Liver (tissue), 3 donors: ENCODE measurements around the gene NFIL3.

Source experiments
- ATF3 ChIP-seq: IDR thresholded peaks from 2 replicates; pipeline ENCODE4 v1.6.1; 2016; ENCODE audit warnings: antibody characterized with exemption
- CTCF ChIP-seq: fragments of 150-350 bp; IDR thresholded peaks from 2 replicates; pipeline ENCODE4 v1.5.1; 2017; ENCODE audit warnings: improper control_type of control experiment, low read depth, low read length; ENCODE audit not compliant: missing input control
- GABPA ChIP-seq, 2 donors: IDR thresholded peaks in 1 of 2; conservative IDR thresholded peaks in 1 of 2; 2 replicates each; pipeline ENCODE4 v1.6.1; 2016; ENCODE audit warnings: antibody characterized with exemption in 2 of 2, mild to moderate bottlenecking in 1 of 2, moderate library complexity in 1 of 2
- HNF4A ChIP-seq, 2 donors: conservative IDR thresholded peaks; 2 replicates each; pipeline ENCODE4 v1.6.1; 2016; ENCODE audit warnings: antibody characterized with exemption in 2 of 2, mild to moderate bottlenecking in 2 of 2
- HNF4G ChIP-seq: IDR thresholded peaks from 2 replicates; pipeline ENCODE4 v1.6.1; 2016; ENCODE audit warnings: antibody characterized with exemption
- JUND ChIP-seq, 2 donors: IDR thresholded peaks; 2 replicates each; pipeline ENCODE4 v1.6.1; 2016; ENCODE audit warnings: antibody characterized with exemption in 2 of 2
- MAX ChIP-seq: IDR thresholded peaks from 2 replicates; pipeline ENCODE4 v1.6.1; 2016; ENCODE audit warnings: antibody characterized with exemption
- RAD21 ChIP-seq, 2 donors: IDR thresholded peaks; 2 replicates each; pipeline ENCODE4 v1.6.1; 2016; ENCODE audit warnings: antibody characterized with exemption in 2 of 2, mild to moderate bottlenecking in 2 of 2
- REST ChIP-seq: IDR thresholded peaks from 2 replicates; pipeline ENCODE4 v1.6.1; 2016; ENCODE audit warnings: antibody characterized with exemption, mild to moderate bottlenecking
- RXRA ChIP-seq, 2 donors: IDR thresholded peaks; 2 replicates each; pipeline ENCODE4 v1.6.1; 2017 to 2018; ENCODE audit warnings: antibody characterized with exemption in 2 of 2, mild to moderate bottlenecking in 1 of 2
- SP1 ChIP-seq: IDR thresholded peaks from 2 replicates; pipeline ENCODE4 v1.6.1; 2018; ENCODE audit warnings: antibody characterized with exemption, mild to moderate bottlenecking
- TAF1 ChIP-seq: conservative IDR thresholded peaks from 2 replicates; pipeline ENCODE4 v1.6.1; 2016; ENCODE audit warnings: antibody characterized with exemption, mild to moderate bottlenecking
- YY1 ChIP-seq: IDR thresholded peaks from 2 replicates; pipeline ENCODE4 v1.6.1; 2016; ENCODE audit warnings: antibody characterized with exemption, mild to moderate bottlenecking
- TF ChIP-seq, protein P1 (sequence below): IDR thresholded peaks from 2 replicates; pipeline ENCODE4 v1.6.1; 2016; ENCODE audit warnings: antibody characterized with exemption
- donor health status: healthy.
- donor health status: healthy.

- no peak for TF ChIP-seq TAF1
- no peak for TF ChIP-seq CTCF
- no peak for TF ChIP-seq REST
- no peak for TF ChIP-seq RAD21 (IDR thresholded peaks at IDR 0.05)
- TF ChIP-seq MAX = no peak
- TF ChIP-seq HNF4A (conservative IDR thresholded peaks at IDR 0.05) = no peak
- TF ChIP-seq, protein P1, sequence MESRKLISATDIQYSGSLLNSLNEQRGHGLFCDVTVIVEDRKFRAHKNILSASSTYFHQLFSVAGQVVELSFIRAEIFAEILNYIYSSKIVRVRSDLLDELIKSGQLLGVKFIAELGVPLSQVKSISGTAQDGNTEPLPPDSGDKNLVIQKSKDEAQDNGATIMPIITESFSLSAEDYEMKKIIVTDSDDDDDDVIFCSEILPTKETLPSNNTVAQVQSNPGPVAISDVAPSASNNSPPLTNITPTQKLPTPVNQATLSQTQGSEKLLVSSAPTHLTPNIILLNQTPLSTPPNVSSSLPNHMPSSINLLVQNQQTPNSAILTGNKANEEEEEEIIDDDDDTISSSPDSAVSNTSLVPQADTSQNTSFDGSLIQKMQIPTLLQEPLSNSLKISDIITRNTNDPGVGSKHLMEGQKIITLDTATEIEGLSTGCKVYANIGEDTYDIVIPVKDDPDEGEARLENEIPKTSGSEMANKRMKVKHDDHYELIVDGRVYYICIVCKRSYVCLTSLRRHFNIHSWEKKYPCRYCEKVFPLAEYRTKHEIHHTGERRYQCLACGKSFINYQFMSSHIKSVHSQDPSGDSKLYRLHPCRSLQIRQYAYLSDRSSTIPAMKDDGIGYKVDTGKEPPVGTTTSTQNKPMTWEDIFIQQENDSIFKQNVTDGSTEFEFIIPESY = no peak
- TF ChIP-seq SP1 = no peak
- no peak for TF ChIP-seq RXRA (IDR thresholded peaks at IDR 0.05)
- TF ChIP-seq JUND (IDR thresholded peaks at IDR 0.05) = no peak
- TF ChIP-seq GABPA (IDR thresholded peaks at IDR 0.05 in 1 of 2, conservative IDR thresholded peaks at IDR 0.05 in 1 of 2) = no peak
- TF ChIP-seq HNF4G = no peak
- TF ChIP-seq YY1 = no peak
- TF ChIP-seq ATF3 = no peak
These were observed 18.1 kb downstream of the NFIL3 start for GRCh38 chr9:91405343-91406077.
